Activated CD8-positive, alpha-beta T cell treated with anti-CD3 and anti-CD28 coated beads, Interleukin-2, amount 10 ng/mL, durations not matched to agents 7 days and 5 days (primary cell): ENCODE data around the gene GGT6. TPM values are rescaled to one million over a fixed set of nuclear protein-coding genes. Genes with fewer than 3 reads are reported as not detected.

Experiments used
- ATAC-seq: fragments of 150-1000 bp; cut with Tn5 transposase; one replicate; pipeline ENCODE4 v1.10.0; 2021; ENCODE audit warnings: moderate library complexity
- CTCF ChIA-PET: fragments of 350-600 bp; sonication (Branson Sonifier 250); formaldehyde crosslinking; loops from one replicate; lab custom pipeline; 2021; ENCODE audit warnings: antibody characterized with exemption; lab: Charles Lee
- POLR2A ChIA-PET: fragments of 350-600 bp; sonication (Branson Sonifier 250); formaldehyde crosslinking; loops from one replicate; lab custom pipeline; 2021; ENCODE audit warnings: antibody characterized with exemption; lab: Charles Lee
- DNase-seq: peaks from one replicate; pipeline ENCODE4 v3.0.0-alpha.2; 2020
- H3K27ac Mint-ChIP-seq: one replicate; pipeline ENCODE4 v1.8.0; 2021; ENCODE audit warnings: mild to moderate bottlenecking, mixed read lengths
- H3K27me3 Mint-ChIP-seq: one replicate; pipeline ENCODE4 v1.8.0; 2021; ENCODE audit warnings: low read depth, mixed read lengths
- H3K36me3 Mint-ChIP-seq: one replicate; pipeline ENCODE4 v1.8.0; 2021; ENCODE audit warnings: low read depth, mixed read lengths
- H3K4me1 Mint-ChIP-seq: one replicate; pipeline ENCODE4 v1.8.0; 2021; ENCODE audit warnings: low read depth, mixed read lengths
- H3K4me3 Mint-ChIP-seq: one replicate; pipeline ENCODE4 v1.8.0; 2021; ENCODE audit warnings: mild to moderate bottlenecking, mixed read lengths
- H3K9me3 Mint-ChIP-seq: one replicate; pipeline ENCODE4 v1.8.0; 2022; ENCODE audit warnings: mixed read lengths; ENCODE audit not compliant: insufficient read depth
- total RNA-seq, 2 experiments: library from RNA; stranded (reverse); gene quantifications; one replicate each; pipeline ENCODE4 v1.2.3, GENCODE V29; 2021

The GGT6 gene
- total RNA-seq, 2 experiments from 2014 or later = not detected

GRCh38 chr17:4511199-4511932, 49.0 kb downstream of the GGT6 start:
- DNase-seq (no peak), ATAC-seq (no peak)
- Mint-ChIP-seq H3K36me3 (no peaks in the 10 kb centered on the region), H3K27me3 (no peaks in the 10 kb centered on the region), H3K4me1 (peaks cover 41% of the 10 kb centered on the region), H3K9me3 (no peaks in the 10 kb centered on the region), H3K4me3 (no peak overlapping the region), H3K27ac (no peak overlapping the region)
- POLR2A ChIA-PET = interaction anchor here (1.1 kb wide), 1 partner anchor 12 kb away, joined by 3 read pairs; no protein-coding TSS in a partner anchor
- CTCF ChIA-PET = no interaction called here

GRCh38 chr17:4510618-4510941, 49.8 kb downstream of the GGT6 start:
- ATAC-seq (no peak), DNase-seq (no peak)
- ChIA-PET POLR2A (interaction anchor here (1.1 kb wide), 1 partner anchor 11 kb away, joined by 3 read pairs; no protein-coding TSS in a partner anchor), CTCF (interaction anchor here (1.7 kb wide), 1 partner anchor 12 kb away, joined by 4 read pairs; the partner anchor contains the start of gene SPNS2)
- H3K4me1 Mint-ChIP-seq = peaks cover 48% of the 10 kb centered on the region
- no peak overlapping the region for H3K4me3 Mint-ChIP-seq
- H3K36me3 Mint-ChIP-seq = no peaks in the 10 kb centered on the region
- H3K27me3 Mint-ChIP-seq = no peaks in the 10 kb centered on the region
- H3K27ac Mint-ChIP-seq = no peak overlapping the region
- H3K9me3 Mint-ChIP-seq = no peaks in the 10 kb centered on the region

DNA sequence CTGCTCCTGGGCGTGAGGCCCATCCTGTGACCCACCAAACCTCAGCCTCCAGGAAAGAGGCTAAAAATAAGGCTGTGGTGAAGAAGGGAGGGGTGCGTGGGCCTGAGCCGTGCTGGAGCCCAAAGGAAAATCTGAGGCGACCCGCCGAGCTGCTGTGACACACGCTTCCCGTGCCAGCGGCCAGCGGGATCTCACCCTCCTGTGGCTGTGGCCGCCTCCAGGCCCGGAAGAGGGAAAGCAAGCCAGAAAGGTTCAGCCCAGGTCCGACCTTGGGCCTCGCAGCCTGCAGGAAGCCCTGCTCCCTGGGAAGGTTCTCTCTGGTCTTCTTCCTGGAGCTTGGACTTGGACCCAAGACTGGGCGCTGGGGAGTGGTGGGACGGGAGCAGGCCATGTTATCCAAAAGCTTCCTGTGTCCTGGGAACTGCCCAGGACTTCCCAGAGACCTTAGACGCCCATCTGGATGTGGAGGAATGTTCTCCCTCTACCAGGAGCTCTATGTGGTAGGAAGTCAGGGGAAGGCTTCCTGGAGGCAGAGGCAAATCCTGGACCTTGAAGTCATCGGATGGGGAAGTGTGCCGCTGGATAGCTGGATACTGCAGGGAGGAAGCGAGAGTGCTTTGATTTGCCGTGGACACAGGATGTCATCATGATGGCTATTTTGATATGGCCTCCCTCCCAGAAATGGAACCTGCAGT, 50.3 kb downstream of the GGT6 start:
- CTCF ChIA-PET = interaction anchor here (1.0 to 2.5 kb wide), 5 partner anchors 11 to 89 kb away, joined by 3 to 7 read pairs (median 4); partner anchors contain the start of gene SPNS2
- no peak overlapping the region for H3K4me3 Mint-ChIP-seq
- H3K27me3 Mint-ChIP-seq = no peaks in the 10 kb centered on the region
- H3K9me3 Mint-ChIP-seq = no peaks in the 10 kb centered on the region
- POLR2A ChIA-PET = interaction anchor here (1.1 kb wide), 1 partner anchor 10 kb away, joined by 3 read pairs; no protein-coding TSS in a partner anchor
- H3K4me1 Mint-ChIP-seq = peaks cover 53% of the 10 kb centered on the region
- ATAC-seq (no peak), DNase-seq (no peak)
- H3K36me3 Mint-ChIP-seq = no peaks in the 10 kb centered on the region
- no peak overlapping the region for H3K27ac Mint-ChIP-seq

GRCh38 chr17:4509401-4509800, 51.0 kb downstream of the GGT6 start:
- Mint-ChIP-seq H3K9me3 (no peaks in the 10 kb centered on the region), H3K36me3 (no peaks in the 10 kb centered on the region), H3K27me3 (no peaks in the 10 kb centered on the region), H3K4me3 (peak overlapping the region; percentile 37), H3K27ac (peak overlapping the region; percentile 64), H3K4me1 (peaks cover 60% of the 10 kb centered on the region)
- ChIA-PET POLR2A (no interaction called here), CTCF (interaction anchor here (0.9 to 2.5 kb wide), 7 partner anchors 10 to 304 kb away, joined by 3 to 7 read pairs (median 4); partner anchors contain the start of gene SPNS2)
- ATAC-seq (peak; percentile 88), DNase-seq (peak; percentile 80)

- Mint-ChIP-seq H3K9me3 (no peaks in the 10 kb centered on the region), H3K27me3 (no peaks in the 10 kb centered on the region), H3K36me3 (no peaks in the 10 kb centered on the region), H3K4me3 (no peak overlapping the region), H3K4me1 (peaks cover 72% of the 10 kb centered on the region), H3K27ac (no peak overlapping the region)
- ChIA-PET POLR2A (interaction anchor here (1.0 kb wide), 1 partner anchor 27 kb away, joined by 4 read pairs; no protein-coding TSS in a partner anchor), CTCF (interaction anchor here (0.8 to 2.5 kb wide), 3 partner anchors 8 to 302 kb away, joined by 4 to 7 read pairs (median 5); no protein-coding TSS in a partner anchor)
- ATAC-seq = no peak
- no peak for DNase-seq
Observed at GRCh38 chr17:4508207-4508606, 52.2 kb downstream of the GGT6 start.

DNA sequence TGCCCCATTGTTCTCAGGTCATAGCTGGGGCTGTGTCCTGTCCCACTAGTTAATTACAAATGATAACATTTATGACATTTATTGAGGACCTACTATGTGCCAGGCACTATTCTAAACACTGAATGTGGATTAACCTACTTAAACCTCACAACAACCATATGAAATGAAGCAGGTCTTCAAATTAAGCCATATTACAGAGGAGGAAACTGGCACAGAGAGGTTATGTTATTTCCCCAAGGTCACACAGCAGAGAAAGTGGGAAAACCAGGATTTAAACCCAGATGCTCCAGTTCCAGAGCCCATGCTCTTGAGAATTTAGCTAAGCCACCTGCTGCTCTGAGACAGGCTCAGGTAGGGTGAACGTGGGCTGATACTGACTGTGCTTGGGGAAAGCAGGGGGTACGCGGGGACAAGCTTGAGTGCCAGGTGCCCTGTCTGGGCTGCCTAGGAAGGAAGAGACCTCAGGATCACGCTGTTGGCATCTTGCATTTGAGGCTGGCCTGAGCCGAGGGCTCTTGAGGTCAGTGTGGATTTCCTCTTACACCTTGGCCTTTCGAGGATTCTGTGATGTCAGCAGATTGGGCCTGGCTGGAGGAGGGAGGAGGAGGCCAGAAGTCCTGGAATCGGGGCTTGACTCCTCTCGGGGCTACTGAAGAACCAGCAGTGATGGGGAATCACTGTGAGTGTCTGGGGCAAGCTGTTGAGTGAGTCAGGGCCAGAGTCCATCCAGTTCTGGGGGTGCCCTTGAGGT, 52.8 kb downstream of the GGT6 start:
- Mint-ChIP-seq H3K4me1 (peaks cover 76% of the 10 kb centered on the region), H3K27me3 (no peaks in the 10 kb centered on the region), H3K36me3 (no peaks in the 10 kb centered on the region), H3K27ac (no peak overlapping the region), H3K4me3 (no peak overlapping the region), H3K9me3 (no peaks in the 10 kb centered on the region)
- no peak for DNase-seq
- CTCF ChIA-PET = interaction anchor here (1.7 to 2.5 kb wide), 3 partner anchors 87 to 302 kb away, joined by 5 to 7 read pairs (median 5); no protein-coding TSS in a partner anchor
- POLR2A ChIA-PET = interaction anchor here (0.8 to 1.0 kb wide), 2 partner anchors 26 to 364 kb away, joined by 3 to 4 read pairs; no protein-coding TSS in a partner anchor
- ATAC-seq = no peak

Other genes starting within 250 kb of the GGT6 start
- 10 to 100 TPM; 69.1 TPM for gene UBE2G1, start 193.9 kb downstream of the GGT6 start, total RNA-seq
- gene SPNS3, start 126.6 kb downstream of the GGT6 start, total RNA-seq = 10 to 100 TPM; 26.8 to 29.1 TPM
- 1 to 10 TPM; 4.0 to 4.2 TPM for gene SPNS2, start 61.7 kb downstream of the GGT6 start, total RNA-seq
- 10 to 100 TPM; 70.7 to 76.7 TPM for gene MYBBP1A, start 5.2 kb downstream of the GGT6 start, total RNA-seq
- not detected for gene SMTNL2, start 24.0 kb upstream of the GGT6 start, total RNA-seq
- not detected for gene ALOX15, start 81.1 kb upstream of the GGT6 start, total RNA-seq
- gene PELP1, start 143.6 kb upstream of the GGT6 start, total RNA-seq = 10 to 100 TPM; 69.2 to 76.1 TPM
- gene ARRB2, start 150.1 kb upstream of the GGT6 start, total RNA-seq = 100 to 1,000 TPM; 302 to 316 TPM
- 10 to 100 TPM; 23.0 to 27.2 TPM for gene MED11, start 170.9 kb upstream of the GGT6 start, total RNA-seq
- gene ZMYND15, start 179.3 kb upstream of the GGT6 start, total RNA-seq = not detected
- gene CXCL16, start 179.4 kb upstream of the GGT6 start, total RNA-seq = under 1 TPM; 0.50 to 0.89 TPM
- not detected for gene TM4SF5, start 211.3 kb upstream of the GGT6 start, total RNA-seq
- not detected for gene VMO1, start 225.8 kb upstream of the GGT6 start, total RNA-seq
- gene GLTPD2, start 228.4 kb upstream of the GGT6 start, total RNA-seq = not detected
- gene PSMB6, start 235.6 kb upstream of the GGT6 start, total RNA-seq = 100 to 1,000 TPM; 107 to 119 TPM
- gene PLD2, start 246.6 kb upstream of the GGT6 start, total RNA-seq = 10 to 100 TPM; 11.6 to 20.0 TPM